ENCODE measurements around the gene BNC2.

The BNC2 gene

DNA sequence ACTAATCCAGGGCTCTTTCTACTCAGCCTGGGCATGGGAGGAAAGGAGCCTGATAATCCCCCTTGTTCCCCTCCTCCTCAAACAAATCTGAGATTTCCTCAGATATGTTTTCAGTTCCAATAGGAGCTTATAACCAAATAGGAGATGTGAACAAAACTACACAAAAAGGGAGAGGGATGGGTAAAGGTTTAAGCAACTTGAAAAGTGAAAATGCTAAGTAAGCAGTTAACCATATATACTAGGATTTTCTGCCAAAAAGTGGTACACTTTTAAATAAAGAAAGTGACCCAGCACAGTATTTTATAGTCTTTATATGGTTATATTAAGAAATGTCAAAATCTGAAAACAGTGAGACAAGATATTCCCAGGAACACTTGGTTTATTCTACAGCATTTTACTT is 275.7 kb downstream of the BNC2 start:
- DNase-seq (ENCODE audit: low read depth), result no peak

DNA sequence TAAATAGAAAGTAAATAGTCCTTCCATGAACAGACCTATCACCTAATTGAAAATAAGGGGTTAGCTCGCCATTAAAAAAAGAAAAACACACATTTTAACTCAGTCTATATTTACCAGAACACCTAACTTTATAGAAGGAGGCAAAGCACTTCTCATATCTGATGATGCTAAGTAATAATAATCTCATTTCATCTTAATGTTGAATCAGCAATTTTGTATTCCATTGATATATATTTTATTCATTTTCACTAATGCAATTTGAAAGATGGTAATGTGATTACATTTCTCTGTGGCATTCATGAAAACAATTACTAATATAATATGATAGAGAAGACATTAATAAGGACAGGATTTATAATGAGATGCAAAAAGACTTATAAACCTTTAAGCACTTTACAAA is 276.7 kb downstream of the BNC2 start:
- no peak for DNase-seq (ENCODE audit: low read depth)

DNA sequence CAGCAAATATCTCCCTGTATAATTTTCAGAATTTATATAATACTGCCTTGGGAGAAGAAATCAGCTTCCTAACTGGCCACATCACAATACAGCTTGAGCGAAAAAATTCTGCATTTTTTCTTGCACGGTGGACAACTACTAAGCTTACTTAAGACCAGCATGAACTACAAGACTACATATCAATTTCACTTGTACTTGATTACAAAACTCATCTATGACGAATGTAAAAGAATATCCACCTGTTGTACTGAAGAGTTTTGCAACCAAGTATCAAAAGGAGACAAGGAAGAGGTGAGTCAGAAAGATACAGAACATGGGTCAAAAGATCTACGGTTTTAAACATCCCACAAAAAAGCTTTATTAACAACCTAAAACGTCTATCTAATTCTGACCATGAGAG is 279.4 kb downstream of the BNC2 start:
- no peak for DNase-seq (ENCODE audit: low read depth)

DNA sequence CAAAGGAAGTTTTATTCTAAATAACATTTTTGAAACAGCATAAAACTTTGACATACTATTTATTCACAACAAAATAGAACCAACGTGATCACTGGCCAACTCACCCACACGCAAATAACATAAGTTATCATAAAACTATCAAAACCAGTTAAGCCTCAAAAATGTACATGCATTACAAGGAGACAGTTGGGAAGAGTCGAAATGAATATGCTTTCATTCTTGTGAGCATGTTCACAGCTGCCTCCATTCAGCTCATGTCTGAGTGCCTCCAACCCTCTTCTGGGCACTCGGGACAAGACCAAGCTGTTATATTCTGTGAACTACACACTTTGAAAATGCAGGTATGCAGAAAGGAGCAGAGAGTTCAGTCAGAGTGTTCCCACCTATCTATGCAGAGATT is 284.9 kb downstream of the BNC2 start:
- DNase-seq (ENCODE audit: low read depth), result no peak

DNA sequence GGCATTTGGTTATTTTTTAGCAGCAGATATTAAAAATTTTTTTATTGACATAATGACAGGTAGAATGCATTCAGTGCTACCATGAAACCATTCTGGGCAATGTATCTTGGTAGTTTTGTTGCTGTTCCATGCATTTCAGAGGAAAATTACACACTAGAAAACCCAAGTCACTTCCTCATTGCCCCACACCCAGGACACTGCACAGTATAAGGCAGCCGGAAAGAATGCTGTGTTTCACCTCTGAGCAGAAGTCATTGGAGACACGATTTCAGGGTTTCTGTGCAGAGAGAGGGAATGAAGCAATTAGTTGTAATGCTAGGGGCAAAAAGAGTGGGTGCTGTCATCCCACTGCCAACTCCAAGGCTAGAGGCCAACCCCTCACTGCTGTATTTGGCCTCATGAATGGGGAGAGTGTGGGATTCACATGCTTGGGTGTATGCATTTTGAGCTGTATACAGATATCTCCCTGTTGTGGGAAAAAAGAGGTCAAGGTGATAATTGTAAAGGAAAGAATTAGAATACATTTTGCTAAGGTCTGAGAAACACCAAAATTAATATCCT is 290.5 kb downstream of the BNC2 start:
- no peak for DNase-seq (ENCODE audit: low read depth)

DNA sequence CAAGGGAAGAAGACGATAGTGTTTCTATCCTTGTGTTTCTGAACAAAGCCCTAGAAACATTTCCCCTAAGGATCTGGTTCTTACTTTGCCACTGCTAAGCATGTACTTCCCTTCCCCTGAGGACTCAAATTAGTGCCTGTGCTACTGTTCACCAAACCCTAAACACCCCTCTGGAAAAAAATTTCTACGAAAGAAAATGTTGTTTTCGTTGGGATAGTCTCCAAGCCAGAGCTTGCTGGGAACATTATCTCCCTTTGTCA is 294.6 kb downstream of the BNC2 start:
- DNase-seq (ENCODE audit: low read depth), result no peak

DNA sequence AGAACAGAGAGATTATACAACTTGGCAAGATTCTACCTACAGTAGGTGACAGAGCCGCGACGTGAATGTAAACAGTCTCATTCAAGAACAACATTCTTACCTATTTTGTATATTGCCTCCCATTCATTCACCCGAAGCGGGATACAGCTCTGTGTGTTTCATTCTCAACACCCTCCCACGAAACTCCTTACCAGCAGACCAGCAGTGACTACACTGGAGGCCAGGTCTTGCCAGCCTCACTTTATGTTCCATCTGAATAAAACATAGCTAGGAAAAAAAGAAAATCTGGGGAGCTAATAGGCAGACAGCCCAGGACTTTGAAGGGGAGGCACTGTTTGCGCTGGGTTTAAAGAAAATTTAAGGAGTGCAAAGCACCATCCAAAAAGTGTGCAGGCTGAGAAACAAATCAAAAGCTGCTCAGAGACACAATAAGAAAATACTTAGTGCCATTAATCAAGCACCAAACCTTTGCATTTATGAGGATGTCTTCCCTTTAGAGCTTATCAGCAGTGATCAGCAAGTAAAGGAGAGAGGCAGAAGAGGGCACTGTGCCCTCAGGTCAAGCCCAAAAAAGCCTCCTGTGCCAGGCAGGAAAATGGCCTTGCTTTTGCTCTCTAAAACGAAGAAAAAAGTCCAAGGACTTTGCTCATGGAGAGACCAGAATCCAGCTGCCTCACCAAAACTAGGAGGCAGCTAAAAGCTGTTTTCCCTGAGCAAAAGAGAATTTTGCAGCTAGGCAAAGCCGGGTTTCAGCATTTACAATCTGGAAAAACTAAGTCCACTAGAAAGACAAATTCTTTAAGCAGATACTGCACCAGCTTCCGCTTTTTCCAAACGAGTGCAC is 295.1 kb downstream of the BNC2 start:
- no peak for DNase-seq (ENCODE audit: low read depth)

DNA sequence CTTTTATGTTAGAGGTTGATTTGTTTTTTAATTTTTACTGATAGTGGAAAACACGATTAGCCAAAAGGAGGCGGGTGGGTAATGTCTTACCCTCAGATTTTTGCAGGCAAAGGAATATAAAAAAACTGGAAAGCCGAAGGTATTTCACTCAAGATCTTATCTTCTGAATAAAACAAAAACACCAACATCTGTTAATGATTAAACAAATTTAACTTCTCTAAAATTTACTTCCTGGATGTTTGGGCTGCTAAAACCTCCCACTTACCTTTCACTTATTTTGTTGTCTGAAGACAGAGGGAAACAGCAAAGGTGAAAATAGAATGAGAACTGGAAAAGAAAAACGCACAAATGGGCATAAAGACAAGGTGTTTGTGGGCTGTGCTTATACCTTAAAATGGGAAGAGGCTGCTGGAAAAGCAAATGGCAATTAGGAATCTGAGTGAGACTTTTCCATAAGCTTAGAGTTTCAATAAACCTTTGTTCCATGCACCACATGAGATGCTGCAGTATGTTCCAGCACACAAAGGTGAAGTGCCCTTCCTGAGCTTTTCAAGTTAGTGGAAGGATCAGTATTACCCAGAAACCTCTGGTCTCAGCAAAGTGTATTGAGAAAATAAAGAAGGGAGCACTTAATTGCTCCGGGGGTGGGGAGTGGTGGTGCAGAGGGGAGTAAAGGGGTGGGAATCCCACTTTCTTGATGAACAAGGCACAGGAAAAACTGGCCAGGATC is 298.3 kb downstream of the BNC2 start:
- no peak for DNase-seq (ENCODE audit: low read depth)

DNA sequence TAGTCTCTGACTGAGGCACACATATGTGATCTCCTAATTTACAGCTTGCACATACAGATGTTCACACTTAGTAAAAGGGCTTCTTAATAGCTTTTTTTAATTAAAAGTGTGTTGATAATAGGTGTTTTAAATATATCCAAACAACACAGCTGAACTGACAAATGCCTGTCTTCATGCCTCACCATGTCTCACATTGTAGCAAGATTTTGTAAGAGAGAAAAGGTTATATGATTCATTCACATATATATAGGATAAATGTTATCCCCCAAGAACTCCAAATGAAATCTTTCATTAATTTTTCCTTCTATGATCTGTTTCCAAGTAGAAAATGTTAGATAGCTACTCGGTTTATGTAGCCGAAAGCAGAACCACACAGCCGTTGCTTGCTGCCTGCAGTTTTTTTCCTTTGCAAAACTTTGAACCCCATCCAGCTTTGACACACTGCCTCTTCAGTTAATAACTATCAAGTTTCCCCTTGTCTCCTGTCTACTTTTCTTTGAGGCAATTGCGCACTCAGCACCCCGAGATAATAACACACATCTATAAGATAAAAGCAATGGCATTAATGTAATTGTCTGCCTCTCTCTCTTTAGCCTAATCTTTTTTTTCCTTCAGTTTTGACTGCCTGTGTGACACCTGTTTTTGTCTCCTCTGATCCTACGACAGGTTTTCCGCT is 299.2 kb downstream of the BNC2 start:
- DNase-seq (ENCODE audit: low read depth), result no peak

DNA sequence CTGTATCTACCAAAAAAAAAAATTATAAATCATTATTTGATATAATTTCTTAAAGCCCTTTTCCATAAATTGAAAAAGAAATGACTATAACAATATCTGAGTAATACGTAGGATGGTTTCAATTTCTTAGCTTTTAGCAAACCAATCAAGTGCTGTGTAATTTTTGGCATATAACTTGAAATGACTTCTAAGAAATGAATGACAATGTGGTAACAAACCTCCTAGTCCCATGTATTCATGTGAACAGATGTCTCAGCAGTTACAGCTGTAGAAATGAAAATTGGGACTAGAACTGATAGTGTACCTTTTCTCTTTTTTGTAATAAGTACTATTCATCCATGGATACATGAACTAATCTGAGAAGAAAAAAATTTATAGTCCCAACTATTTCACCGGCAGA is 307.0 kb downstream of the BNC2 start:
- no peak for DNase-seq (ENCODE audit: low read depth)

DNA sequence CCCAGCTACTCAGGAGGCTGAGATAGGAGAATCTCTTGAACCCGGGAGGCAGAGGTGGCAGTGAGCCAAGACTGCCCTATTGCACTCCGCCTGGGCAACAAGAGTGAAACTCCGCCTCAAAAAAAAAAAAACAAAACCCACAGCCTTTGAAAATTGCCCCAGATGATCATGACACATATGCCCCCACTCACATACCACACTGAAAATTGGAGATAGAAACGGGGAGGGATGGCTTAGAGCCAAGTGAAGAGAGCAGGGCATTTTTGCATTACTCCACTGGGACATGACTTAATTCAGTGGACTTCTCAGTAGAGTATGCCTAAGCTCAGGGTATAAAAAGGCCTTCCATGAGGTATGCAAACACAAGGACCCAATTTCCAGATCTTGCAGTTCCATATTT is 309.3 kb downstream of the BNC2 start:
- no peak for DNase-seq (ENCODE audit: low read depth)

DNA sequence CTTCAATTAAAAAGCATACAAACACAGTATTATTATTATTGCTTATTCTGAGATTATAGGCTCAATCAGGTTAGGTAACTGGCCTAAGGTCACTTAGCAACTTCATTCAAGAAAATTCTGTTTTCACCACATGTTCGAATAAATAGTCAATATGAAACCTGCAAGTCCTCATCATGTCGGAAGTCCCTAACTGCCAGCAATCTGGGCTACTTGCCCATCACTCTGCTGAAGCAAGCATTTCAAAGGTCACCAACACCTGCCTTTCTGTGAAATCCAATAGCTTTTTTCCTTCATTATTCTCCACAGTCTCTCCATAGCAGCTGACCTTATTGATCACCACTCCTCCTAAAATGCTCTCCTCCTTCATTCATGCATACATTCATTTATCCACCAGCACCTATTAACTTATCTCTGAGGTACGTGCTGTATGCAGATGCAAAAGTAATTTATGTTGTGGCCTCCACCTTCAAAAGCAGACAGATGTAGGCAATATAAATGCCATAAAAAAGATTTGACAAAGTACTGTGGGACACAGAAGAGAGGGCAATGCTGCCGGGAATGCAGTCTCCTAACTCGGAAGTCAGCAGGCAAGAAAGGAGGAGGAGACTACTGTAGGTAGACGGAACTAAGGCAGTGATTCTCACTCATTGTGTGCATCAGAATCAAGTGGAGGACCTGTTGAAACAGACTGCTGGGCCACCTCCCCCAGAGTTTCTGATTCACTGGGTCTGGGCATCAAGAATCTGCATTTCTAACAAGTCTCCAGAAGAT is 310.9 kb downstream of the BNC2 start:
- no peak for DNase-seq (ENCODE audit: low read depth)

DNA sequence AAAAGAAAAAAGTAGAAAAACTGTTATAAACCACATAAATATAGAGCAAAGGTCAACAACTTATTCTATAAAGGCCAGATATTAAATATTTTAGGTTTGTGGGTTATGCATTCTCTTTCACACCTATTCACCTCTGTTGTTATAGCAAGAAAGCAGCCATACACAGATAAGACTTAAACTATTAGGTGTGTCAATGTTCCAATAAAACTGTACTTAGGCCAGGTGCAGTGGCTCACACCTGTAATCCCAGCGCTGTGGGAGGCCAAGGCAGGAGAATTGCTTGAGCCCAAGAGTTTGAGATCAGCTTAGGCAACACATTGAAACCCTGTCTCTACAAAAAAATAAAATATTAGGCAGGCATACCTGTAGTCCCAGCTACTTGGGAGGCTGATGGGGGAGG is 314.7 kb downstream of the BNC2 start:
- DNase-seq (ENCODE audit: low read depth), result no peak

DNA sequence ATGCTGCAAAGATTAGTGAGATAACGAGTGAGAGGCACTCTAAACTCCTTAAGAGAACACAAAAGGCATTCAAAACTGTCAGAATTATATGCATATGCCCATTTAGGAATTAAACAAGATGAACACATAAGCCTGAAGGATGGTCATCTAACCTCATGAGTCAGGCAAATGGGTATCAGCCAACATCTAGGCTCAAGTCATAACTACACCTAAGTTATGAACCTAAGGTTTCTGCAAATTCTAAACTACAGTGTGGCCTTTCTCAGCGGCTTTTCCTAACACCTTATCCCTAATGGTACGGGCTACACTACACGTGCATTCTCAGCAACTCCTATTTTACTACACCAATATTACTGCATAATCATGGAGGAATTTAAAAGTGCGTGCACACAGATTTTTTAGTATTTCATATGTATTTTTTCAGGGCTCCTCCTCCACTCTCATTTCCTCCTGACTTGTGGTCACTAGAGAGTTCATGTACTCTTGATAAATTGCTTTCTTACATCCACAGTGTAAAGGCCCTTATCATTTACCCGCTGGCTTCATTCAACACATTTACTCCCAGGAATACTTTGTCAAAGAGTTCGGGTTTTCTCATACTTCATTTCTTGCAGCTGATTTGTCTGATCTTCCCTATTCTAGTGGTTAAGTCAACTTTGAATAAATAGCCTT is 316.5 kb downstream of the BNC2 start:
- DNase-seq (ENCODE audit: low read depth), result no peak

DNA sequence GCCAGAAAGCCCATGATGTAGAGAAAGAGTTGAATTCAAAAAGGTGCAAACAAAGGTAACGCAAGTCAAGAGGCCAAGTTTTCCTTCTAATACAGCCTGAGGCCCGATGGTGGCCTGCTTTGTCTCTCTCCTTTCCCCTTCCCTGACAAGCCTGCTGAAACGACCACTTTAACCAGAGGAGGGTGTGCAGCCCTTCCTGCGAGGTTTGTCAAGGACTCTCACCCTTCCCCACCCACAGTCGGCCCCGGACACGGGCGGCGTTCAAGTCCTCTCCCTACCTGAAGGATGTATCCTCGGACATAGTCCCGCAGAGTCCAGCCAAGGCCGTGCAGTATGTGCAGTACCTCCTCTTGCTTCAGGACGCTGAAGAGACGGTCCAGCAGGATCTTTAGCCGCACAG is 318.2 kb downstream of the BNC2 start:
- DNase-seq (ENCODE audit: low read depth), result no peak

DNA sequence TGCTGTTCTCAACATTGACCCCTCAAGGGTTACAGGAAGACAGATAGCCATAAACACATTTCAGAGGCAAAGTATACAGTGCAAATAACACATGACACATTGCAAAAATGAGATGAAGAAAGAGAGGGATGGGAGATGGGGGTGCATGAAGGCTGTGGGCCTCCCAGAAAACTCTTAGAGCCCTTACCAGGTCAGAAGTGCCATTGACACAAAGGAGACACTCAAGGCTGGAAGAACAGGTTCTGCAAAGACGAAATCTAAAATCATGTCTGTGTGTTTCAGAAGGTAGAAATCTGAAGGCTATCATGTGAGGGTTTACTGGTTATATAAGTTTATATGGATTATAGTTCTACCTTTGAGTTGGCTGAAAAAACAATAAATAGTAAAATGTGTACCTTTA is 318.8 kb downstream of the BNC2 start:
- no peak for DNase-seq (ENCODE audit: low read depth)

DNA sequence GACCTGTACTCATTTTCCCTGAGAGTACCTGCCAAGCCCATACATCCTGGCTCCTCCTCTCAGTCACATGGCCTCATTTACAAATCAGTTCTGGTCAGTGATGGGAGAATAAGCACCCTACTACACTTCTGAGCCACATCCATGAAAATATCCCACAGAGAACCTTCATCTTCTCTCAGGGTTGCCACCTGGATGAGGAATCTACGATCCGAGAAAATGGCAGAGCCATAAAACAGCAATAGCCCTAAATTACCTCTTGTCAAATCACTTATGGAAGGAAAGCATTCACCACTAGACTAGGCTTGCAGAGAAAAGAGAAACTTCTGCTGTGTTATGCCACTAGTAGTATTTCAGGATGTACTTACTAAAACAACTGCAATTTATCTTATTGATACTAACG is 324.8 kb downstream of the BNC2 start:
- DNase-seq (ENCODE audit: low read depth), result no peak

DNA sequence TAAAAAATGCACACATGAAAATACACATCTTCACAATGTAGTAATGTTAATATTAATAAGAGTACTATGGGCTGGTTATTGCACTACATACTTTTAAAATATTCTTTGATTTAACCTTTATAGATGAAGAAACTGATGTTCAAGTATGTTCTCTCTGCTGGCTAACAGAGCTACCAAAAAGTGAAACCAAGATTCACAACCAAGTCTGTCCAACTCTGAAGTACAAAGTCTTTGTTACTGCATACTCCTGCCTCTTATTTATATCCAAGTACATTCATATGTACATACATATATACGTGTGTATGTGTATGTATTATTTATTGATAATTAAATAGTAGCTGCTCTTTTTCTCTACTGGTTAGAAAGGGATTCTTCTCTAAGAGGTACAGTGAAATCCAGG is 325.6 kb downstream of the BNC2 start:
- DNase-seq (ENCODE audit: low read depth), result no peak

DNA sequence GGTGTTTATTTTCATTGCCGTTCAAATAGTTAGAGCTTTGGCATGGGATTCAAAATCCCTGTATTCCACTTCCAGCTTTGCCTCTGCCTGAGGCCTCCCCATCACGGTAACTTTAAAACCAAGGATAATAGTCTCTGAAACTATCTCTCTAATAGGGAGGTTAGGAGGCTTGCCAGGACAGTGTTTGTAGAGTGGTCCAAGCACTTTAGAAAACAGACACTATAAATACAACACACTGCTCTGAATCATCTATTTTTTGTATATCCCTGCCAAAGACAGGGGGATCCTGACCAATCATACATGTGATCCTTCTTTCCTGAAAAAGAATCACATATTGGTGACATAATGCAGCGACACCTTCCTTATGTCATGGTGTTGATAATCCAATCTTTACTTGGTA is 326.8 kb downstream of the BNC2 start:
- DNase-seq (ENCODE audit: low read depth), result no peak

DNA sequence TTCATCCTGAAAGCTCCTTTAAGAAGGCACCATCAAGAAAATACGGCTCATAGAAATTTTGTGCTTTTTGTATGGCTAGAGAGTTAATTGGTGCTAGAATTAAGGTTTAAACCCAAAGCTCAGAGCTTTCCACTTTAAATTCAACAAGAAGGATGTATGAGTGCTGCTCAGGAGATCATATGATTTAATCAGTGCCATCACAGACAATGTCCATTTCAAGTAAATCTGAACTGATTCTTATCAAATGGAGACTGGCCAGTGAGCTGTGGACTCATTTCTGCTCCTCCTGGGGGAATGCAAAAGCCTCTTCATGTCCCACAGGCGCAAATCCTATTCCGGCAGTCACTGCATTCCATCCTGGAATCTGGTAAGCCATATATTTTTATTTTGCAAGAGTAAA is 327.2 kb downstream of the BNC2 start:
- DNase-seq (ENCODE audit: low read depth), result no peak

DNA sequence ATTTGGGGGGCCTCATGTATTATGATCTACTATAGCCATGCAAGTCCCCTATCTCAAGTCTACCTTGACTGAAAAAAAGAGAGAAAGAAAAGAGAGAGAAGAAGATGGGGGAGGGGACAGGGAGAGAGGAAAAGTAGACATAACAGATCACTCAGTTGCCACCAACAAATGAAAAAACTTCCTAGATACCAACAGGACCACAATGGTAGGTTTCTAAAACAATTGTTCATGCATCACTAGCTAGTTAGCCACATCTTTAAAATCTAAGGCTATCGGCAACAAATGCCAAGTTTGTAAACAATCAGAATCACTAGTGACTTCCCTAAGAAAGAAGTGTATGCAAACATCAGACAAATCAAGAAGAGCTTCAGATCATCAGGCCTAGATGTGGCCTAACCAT is 328.2 kb downstream of the BNC2 start:
- DNase-seq (ENCODE audit: low read depth), result no peak

Measured in stimulated activated CD8-positive, alpha-beta memory T cell treated with anti-CD3 and anti-CD28 coated beads, Interleukin-15, amount 100 ng/mL, for 1 hour (primary cell).